ENCODE data around the gene LETM1.

DNA sequence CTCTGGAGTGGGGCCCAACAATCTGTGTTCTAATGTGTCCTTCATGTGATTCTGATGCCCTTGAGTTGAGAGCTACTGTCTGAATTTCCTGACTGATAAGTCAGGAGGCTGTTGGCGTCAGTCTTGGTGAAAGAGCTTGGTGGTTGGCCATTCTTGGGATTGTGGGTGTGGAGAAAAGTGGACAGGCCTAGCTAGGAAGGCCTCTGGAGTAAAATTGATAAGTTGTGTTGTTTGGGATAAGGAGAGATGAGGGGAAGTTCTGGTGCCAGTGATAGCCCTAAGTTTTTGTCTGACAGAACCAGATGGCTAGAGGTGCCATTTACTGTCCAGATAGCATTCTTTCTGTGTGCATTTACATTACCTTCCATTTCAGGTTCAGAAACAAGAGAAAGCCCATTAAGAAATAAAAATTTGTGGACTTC lies 26.9 kb upstream of the LETM1 start:
- TF ChIP-seq CTCF (IDR thresholded peaks at IDR 0.05) (no peak), POLR2AphosphoS5 (IDR thresholded peaks at IDR 0.05) (no peak), POLR2A (IDR thresholded peaks at IDR 0.05) (no peak)
